ENCODE measurements around the gene RAB11FIP4.

GRCh38 chr17:31511580-31511979, 120.1 kb downstream of the RAB11FIP4 start:
- no peak for TF ChIP-seq POLR2A (IDR thresholded peaks at IDR 0.05)
- TF ChIP-seq, protein P1, sequence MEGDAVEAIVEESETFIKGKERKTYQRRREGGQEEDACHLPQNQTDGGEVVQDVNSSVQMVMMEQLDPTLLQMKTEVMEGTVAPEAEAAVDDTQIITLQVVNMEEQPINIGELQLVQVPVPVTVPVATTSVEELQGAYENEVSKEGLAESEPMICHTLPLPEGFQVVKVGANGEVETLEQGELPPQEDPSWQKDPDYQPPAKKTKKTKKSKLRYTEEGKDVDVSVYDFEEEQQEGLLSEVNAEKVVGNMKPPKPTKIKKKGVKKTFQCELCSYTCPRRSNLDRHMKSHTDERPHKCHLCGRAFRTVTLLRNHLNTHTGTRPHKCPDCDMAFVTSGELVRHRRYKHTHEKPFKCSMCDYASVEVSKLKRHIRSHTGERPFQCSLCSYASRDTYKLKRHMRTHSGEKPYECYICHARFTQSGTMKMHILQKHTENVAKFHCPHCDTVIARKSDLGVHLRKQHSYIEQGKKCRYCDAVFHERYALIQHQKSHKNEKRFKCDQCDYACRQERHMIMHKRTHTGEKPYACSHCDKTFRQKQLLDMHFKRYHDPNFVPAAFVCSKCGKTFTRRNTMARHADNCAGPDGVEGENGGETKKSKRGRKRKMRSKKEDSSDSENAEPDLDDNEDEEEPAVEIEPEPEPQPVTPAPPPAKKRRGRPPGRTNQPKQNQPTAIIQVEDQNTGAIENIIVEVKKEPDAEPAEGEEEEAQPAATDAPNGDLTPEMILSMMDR (IDR thresholded peaks at IDR 0.05): no peak

Data from prostate gland (tissue), 2 donors.